A549 (cell line): ENCODE results near the gene APOBEC3H. TPM values are rescaled to one million over a fixed set of nuclear protein-coding genes. Genes with fewer than 3 reads are reported as not detected.

Source experiments
- ATAC-seq, 2 experiments: fragments of 200-7000 bp in 1 of 2; fragments of >200 bp in 1 of 2; cut with Nextera tagmentation in 1 of 2; cut with Tn5 transposase in 1 of 2; 3 replicates each; pipeline versions ENCODE4 v1.8.0 to v1.9.1; 2018 to 2020; ENCODE audit warnings: mild to moderate bottlenecking in 1 of 2, moderate library complexity in 1 of 2
- CTCF ChIA-PET: fragments of 300-600 bp; sonication (Branson Sonifier 250); formaldehyde crosslinking; extraction: SDS; loops from one replicate; lab custom pipeline; 2021; ENCODE audit warnings: antibody characterized with exemption, inconsistent platforms; lab: Yijun Ruan, JAX
- POLR2A ChIA-PET: fragments of 350-600 bp; formaldehyde crosslinking; extraction: SDS; loops from one replicate; lab custom pipeline; 2021; ENCODE audit warnings: antibody characterized with exemption, inconsistent platforms; lab: Yijun Ruan, JAX
- DNase-seq, 2 experiments: peaks; one replicate each; pipeline versions ENCODE4 v3.0.0 to v3.0.0-alpha.2; 2011 to 2016; ENCODE audit warnings: low read depth in 1 of 2, low spot score in 1 of 2
- FAIRE-seq: peaks from 2 replicates; lab custom pipeline; 2011; peaks lifted over from hg19 to GRCh38; lab: Jason Lieb, UNC
- H3K27ac ChIP-seq, 2 experiments: fragments of >200 bp; sonication (Bioruptor Twin); formaldehyde crosslinking; 3 replicates each; pipeline ENCODE4 v1.5.1; 2016 to 2017
- H3K4me1 ChIP-seq: fragments of >200 bp; sonication (Bioruptor Twin); formaldehyde crosslinking; 3 replicates; pipeline ENCODE4 v1.6.1; 2016
- H3K4me2 ChIP-seq: fragments of >200 bp; sonication (Bioruptor Twin); formaldehyde crosslinking; 3 replicates; pipeline ENCODE4 v1.6.1; 2016
- H3K4me3 ChIP-seq: fragments of >200 bp; sonication (Bioruptor Twin); formaldehyde crosslinking; 3 replicates; pipeline ENCODE4 v1.5.1; 2016
- H3K9me3 ChIP-seq: fragments of >200 bp; sonication (Bioruptor Twin); formaldehyde crosslinking; 3 replicates; pipeline ENCODE4 v1.6.1; 2016
- CBX8 ChIP-seq: fragments of 200-600 bp; sonication (generic); IDR thresholded peaks from 2 replicates; pipeline ENCODE4 v1.6.1; 2016
- CEBPB ChIP-seq, 2 experiments: fragments of >200 bp in 1 of 2; sonication (Bioruptor Twin) in 1 of 2; formaldehyde crosslinking in 1 of 2; IDR thresholded peaks; 2 replicates each; pipeline ENCODE4 v1.6.1; 2012 to 2016
- CHD4 ChIP-seq: fragments of 200-600 bp; sonication (generic); IDR thresholded peaks from 2 replicates; pipeline ENCODE4 v1.6.1; 2016; ENCODE audit warnings: antibody characterized with exemption, mild to moderate bottlenecking, borderline replicate concordance
- EHF ChIP-seq: fragments of 250-450 bp; sonication (Bioruptor Pico); IDR thresholded peaks from 2 replicates; pipeline ENCODE4 v1.5.0; 2020; ENCODE audit warnings: mild to moderate bottlenecking
- HOXA7 ChIP-seq: fragments of 250-450 bp; sonication (Bioruptor Pico); IDR thresholded peaks from 2 replicates; pipeline ENCODE4 v1.5.0; 2020; ENCODE audit warnings: mild to moderate bottlenecking, moderate library complexity
- JUN ChIP-seq, 2 experiments: fragments of >200 bp; sonication (Bioruptor Twin); formaldehyde crosslinking; IDR thresholded peaks; 2 replicates in 1 of 2; 3 replicates in 1 of 2; pipeline ENCODE4 v1.6.1; 2016 to 2017
- MAZ ChIP-seq: fragments of 150-350 bp; IDR thresholded peaks from 2 replicates; pipeline ENCODE4 v1.6.1; 2014; ENCODE audit warnings: antibody characterized with exemption, low read depth, low read length, borderline replicate concordance
- NPAS2 ChIP-seq: fragments of 250-450 bp; sonication (Bioruptor Pico); IDR thresholded peaks from 2 replicates; pipeline ENCODE4 v1.8.0; 2022; ENCODE audit warnings: mild to moderate bottlenecking, moderate library complexity, borderline replicate concordance
- POLR2AphosphoS2 ChIP-seq: conservative IDR thresholded peaks from 2 replicates; pipeline ENCODE4 v1.6.1; 2012; ENCODE audit warnings: low read length, improper control_type of control experiment, inconsistent platforms
- RAD21 ChIP-seq, 2 experiments: fragments of >200 bp in 1 of 2; sonication (Bioruptor Twin) in 1 of 2; formaldehyde crosslinking in 1 of 2; IDR thresholded peaks in 1 of 2; conservative IDR thresholded peaks in 1 of 2; 2 replicates in 1 of 2; 3 replicates in 1 of 2; pipeline ENCODE4 v1.6.1; 2012 to 2018; ENCODE audit warnings: inconsistent platforms in 1 of 2
- RFX5 ChIP-seq: fragments of 450-650 bp; IDR thresholded peaks from 2 replicates; pipeline ENCODE4 v1.7.1; 2014; ENCODE audit warnings: antibody characterized with exemption, mild to moderate bottlenecking, moderate library complexity
- SREBF2 ChIP-seq: fragments of 450-650 bp; IDR thresholded peaks from 2 replicates; pipeline ENCODE4 v1.6.1; 2014; ENCODE audit warnings: mild to moderate bottlenecking, moderate library complexity
- TFCP2L1 ChIP-seq: fragments of 250-450 bp; sonication (Bioruptor Pico); IDR thresholded peaks from 2 replicates; pipeline ENCODE4 v1.5.0; 2021; ENCODE audit warnings: mild to moderate bottlenecking
- TP53 ChIP-seq: fragments of 250-450 bp; sonication (Bioruptor Pico); IDR thresholded peaks from 2 replicates; pipeline ENCODE4 v1.5.0; 2021; ENCODE audit warnings: mild to moderate bottlenecking, moderate library complexity
- ZSCAN20 ChIP-seq: fragments of 250-450 bp; sonication (Bioruptor Pico); IDR thresholded peaks from 2 replicates; pipeline ENCODE4 v1.8.0; 2022; ENCODE audit warnings: mild to moderate bottlenecking, moderate library complexity
- WGBS: methylation state at CpG from one replicate; pipeline ENCODE4 v1.1.6; 2017; ENCODE audit errors: missing lambda C conversion rate; 5-methylcytosine and 5-hydroxymethylcytosine counted together
- polyA plus RNA-seq, 4 experiments: library from polyadenylated mRNA; depleted of rRNA in 3 of 4; stranded (reverse); fragments of >200 nt; fragmentation: RNase III in 1 of 4; extraction: RNeasy Plus Mini Kit Qiagen cat#74134 plus additional on column Dnase treatment in 1 of 4; gene quantifications; 2 replicates in 3 of 4; 3 replicates in 1 of 4; pipeline ENCODE4 v1.2.3, GENCODE V29; 2011 to 2017
- TF ChIP-seq, protein P1 (sequence below): IDR thresholded peaks from 2 replicates; pipeline ENCODE4 v1.6.1; 2012
- TF ChIP-seq, protein P2 (sequence below): fragments of 200-600 bp; sonication (generic); IDR thresholded peaks from 2 replicates; pipeline ENCODE4 v1.6.1; 2016; ENCODE audit warnings: antibody characterized with exemption, mild to moderate bottlenecking, moderate library complexity
- TF ChIP-seq, protein P3 (sequence below): fragments of 250-450 bp; sonication (Bioruptor Pico); IDR thresholded peaks from 2 replicates; pipeline ENCODE4 v1.5.0; 2021; ENCODE audit warnings: mild to moderate bottlenecking, moderate library complexity, borderline replicate concordance
- TF ChIP-seq, protein P4 (sequence below): fragments of 250-450 bp; sonication (Bioruptor Pico); IDR thresholded peaks from 2 replicates; pipeline ENCODE4 v1.5.0; 2020; ENCODE audit warnings: low read depth, mild to moderate bottlenecking, moderate library complexity
- TF ChIP-seq, protein P5 (sequence below): fragments of >200 bp; sonication (Bioruptor Twin); formaldehyde crosslinking; IDR thresholded peaks from 3 replicates; pipeline ENCODE4 v1.6.1; 2016

The APOBEC3H gene
- polyA plus RNA-seq, 2 of the 4 experiments (the other 2 are of a cell fraction) = 0.39 to 0.43 TPM

DNA sequence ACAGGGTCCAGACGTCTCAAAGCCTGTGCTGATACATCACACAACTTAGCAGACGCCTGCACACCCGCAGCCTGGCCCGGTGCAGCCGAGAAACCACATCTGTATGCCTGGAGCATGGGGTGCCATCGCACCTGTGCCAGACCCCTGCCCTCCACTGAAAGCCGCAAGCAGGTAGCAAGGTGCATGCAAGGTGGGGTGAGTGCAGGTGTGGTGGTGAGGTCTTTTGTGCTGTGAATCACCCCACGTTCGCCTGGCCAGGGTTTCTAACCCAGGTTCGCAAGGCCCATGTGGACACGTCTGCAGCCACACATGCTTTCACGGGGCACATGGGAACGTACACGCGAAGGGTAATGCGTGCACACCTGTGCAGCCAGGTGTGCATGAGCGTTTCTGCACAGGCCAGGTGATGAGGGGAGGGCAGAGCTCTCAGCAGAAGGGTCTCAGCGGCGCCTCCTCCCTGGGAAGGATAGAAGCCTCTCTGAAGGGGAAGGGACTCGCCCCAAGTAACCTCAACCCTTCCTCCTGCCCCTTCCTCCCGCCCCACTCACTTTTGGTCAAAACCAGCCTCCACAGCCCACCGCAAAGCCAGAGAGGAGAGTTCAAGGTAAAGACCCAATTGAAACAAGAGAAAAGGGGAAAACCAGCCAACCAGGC, 36.0 kb downstream of the APOBEC3H start:
- ATAC-seq (no peak), FAIRE-seq (no peak), DNase-seq (no peak)
- Histone ChIP-seq H3K9me3 (no peaks in the 10 kb centered on the region), H3K4me2 (no peak overlapping the region), H3K4me1 (0 out of 3 replicates have a peak, but pooled peaks cover 9% of the 10 kb centered on the region), H3K4me3 (no peak overlapping the region), H3K27ac (no peak overlapping the region)
- POLR2A ChIA-PET = no interaction called here
- no peak for TF ChIP-seq CBX8
- no peak for TF ChIP-seq JUN (IDR thresholded peaks at IDR 0.05)
- no peak for TF ChIP-seq POLR2AphosphoS2
- no peak for TF ChIP-seq NPAS2 (CRISPR knock-in tag)
- TF ChIP-seq, protein P1, sequence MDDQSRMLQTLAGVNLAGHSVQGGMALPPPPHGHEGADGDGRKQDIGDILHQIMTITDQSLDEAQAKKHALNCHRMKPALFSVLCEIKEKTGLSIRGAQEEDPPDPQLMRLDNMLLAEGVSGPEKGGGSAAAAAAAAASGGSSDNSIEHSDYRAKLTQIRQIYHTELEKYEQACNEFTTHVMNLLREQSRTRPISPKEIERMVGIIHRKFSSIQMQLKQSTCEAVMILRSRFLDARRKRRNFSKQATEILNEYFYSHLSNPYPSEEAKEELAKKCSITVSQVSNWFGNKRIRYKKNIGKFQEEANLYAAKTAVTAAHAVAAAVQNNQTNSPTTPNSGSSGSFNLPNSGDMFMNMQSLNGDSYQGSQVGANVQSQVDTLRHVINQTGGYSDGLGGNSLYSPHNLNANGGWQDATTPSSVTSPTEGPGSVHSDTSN = no peak
- TF ChIP-seq SREBF2 = no peak
- no peak for TF ChIP-seq HOXA7 (CRISPR knock-in tag)
- TF ChIP-seq, protein P2, sequence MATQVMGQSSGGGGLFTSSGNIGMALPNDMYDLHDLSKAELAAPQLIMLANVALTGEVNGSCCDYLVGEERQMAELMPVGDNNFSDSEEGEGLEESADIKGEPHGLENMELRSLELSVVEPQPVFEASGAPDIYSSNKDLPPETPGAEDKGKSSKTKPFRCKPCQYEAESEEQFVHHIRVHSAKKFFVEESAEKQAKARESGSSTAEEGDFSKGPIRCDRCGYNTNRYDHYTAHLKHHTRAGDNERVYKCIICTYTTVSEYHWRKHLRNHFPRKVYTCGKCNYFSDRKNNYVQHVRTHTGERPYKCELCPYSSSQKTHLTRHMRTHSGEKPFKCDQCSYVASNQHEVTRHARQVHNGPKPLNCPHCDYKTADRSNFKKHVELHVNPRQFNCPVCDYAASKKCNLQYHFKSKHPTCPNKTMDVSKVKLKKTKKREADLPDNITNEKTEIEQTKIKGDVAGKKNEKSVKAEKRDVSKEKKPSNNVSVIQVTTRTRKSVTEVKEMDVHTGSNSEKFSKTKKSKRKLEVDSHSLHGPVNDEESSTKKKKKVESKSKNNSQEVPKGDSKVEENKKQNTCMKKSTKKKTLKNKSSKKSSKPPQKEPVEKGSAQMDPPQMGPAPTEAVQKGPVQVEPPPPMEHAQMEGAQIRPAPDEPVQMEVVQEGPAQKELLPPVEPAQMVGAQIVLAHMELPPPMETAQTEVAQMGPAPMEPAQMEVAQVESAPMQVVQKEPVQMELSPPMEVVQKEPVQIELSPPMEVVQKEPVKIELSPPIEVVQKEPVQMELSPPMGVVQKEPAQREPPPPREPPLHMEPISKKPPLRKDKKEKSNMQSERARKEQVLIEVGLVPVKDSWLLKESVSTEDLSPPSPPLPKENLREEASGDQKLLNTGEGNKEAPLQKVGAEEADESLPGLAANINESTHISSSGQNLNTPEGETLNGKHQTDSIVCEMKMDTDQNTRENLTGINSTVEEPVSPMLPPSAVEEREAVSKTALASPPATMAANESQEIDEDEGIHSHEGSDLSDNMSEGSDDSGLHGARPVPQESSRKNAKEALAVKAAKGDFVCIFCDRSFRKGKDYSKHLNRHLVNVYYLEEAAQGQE = no peak
- TF ChIP-seq TFCP2L1 (CRISPR knock-in tag) = no peak
- TF ChIP-seq EHF (CRISPR knock-in tag) = no peak
- no peak for TF ChIP-seq ZSCAN20
- TF ChIP-seq CEBPB (IDR thresholded peaks at IDR 0.05) = no peak
- TF ChIP-seq MAZ = no peak
- TF ChIP-seq, protein P3, sequence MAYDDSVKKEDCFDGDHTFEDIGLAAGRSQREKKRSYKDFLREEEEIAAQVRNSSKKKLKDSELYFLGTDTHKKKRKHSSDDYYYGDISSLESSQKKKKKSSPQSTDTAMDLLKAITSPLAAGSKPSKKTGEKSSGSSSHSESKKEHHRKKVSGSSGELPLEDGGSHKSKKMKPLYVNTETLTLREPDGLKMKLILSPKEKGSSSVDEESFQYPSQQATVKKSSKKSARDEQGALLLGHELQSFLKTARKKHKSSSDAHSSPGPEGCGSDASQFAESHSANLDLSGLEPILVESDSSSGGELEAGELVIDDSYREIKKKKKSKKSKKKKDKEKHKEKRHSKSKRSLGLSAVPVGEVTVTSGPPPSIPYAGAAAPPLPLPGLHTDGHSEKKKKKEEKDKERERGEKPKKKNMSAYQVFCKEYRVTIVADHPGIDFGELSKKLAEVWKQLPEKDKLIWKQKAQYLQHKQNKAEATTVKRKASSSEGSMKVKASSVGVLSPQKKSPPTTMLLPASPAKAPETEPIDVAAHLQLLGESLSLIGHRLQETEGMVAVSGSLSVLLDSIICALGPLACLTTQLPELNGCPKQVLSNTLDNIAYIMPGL (CRISPR knock-in tag) = no peak
- no peak for TF ChIP-seq RFX5
- 95% methylated on average over 20 of the region's 22 CpGs for WGBS
- CTCF ChIA-PET = interaction anchor here (1.3 to 1.7 kb wide), 2 partner anchors 7 to 173 kb away, joined by 5 to 7 read pairs; no protein-coding TSS in a partner anchor

DNA sequence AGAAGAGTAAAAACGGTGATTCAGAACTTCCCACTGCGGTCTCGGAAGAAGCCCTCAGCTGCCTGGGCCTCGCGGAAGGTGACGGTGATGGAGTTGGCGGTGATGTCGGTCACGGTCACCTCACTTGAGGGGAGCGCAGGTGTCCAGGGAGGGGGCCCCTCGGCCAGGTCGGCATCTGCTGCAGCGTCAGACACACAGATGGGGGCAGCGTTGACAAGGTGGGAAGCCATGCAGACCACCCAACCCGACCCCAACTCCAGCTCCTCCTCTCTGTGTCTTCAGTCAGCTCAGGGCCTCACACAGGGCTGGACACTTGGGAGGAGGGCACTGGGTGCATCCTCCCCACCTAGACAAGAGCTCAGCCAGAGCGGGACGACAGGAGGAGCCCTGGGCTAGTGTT, 36.8 kb downstream of the APOBEC3H start:
- H3K4me2 ChIP-seq = no peak overlapping the region
- CTCF ChIA-PET = interaction anchor here (0.6 to 2.6 kb wide), 7 partner anchors 8 to 397 kb away, joined by 3 to 21 read pairs (median 5); partner anchors contain the start of gene CBX7
- POLR2A ChIA-PET = no interaction called here
- no peak for DNase-seq
- no peak for FAIRE-seq
- ATAC-seq = no peak
- no peak overlapping the region for H3K27ac ChIP-seq
- H3K4me3 ChIP-seq = no peak overlapping the region
- H3K4me1 ChIP-seq = 0 out of 3 replicates have a peak, but pooled peaks cover 9% of the 10 kb centered on the region
- WGBS = 94% methylated on average over 9 of the region's 17 CpGs
- no peaks in the 10 kb centered on the region for H3K9me3 ChIP-seq
- no peak for TF ChIP-seq TP53
- TF ChIP-seq RAD21 (conservative IDR thresholded peaks at IDR 0.05 in 1 of 2, IDR thresholded peaks at IDR 0.05 in 1 of 2) = no peak
- no peak for TF ChIP-seq CBX8
- TF ChIP-seq CHD4 = no peak
- TF ChIP-seq, protein P4, sequence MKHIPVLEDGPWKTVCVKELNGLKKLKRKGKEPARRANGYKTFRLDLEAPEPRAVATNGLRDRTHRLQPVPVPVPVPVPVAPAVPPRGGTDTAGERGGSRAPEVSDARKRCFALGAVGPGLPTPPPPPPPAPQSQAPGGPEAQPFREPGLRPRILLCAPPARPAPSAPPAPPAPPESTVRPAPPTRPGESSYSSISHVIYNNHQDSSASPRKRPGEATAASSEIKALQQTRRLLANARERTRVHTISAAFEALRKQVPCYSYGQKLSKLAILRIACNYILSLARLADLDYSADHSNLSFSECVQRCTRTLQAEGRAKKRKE (CRISPR knock-in tag) = no peak
- TF ChIP-seq, protein P5, sequence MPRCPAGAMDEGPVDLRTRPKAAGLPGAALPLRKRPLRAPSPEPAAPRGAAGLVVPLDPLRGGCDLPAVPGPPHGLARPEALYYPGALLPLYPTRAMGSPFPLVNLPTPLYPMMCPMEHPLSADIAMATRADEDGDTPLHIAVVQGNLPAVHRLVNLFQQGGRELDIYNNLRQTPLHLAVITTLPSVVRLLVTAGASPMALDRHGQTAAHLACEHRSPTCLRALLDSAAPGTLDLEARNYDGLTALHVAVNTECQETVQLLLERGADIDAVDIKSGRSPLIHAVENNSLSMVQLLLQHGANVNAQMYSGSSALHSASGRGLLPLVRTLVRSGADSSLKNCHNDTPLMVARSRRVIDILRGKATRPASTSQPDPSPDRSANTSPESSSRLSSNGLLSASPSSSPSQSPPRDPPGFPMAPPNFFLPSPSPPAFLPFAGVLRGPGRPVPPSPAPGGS = no peak
